HL-60 (cell line): Measurements from ENCODE around the gene APOA4.
"Not testable (repeated sequence)": the region's sequence is repeated elsewhere in the genome, so short reads cannot be mapped to it uniquely, and the experiment has no call there.

Experiments used
- DNase-seq, 2 experiments: peaks; one replicate each; pipeline ENCODE4 v3.0.0-alpha.2; 2010 to 2020; ENCODE audit warnings: low read depth in 1 of 2, low spot score in 1 of 2
- H3K27ac ChIP-seq: fragments of 250-450 bp; sonication (Bioruptor Pico); replicated peaks from 2 replicates; pipeline ENCODE4 v1.5.1; 2020; ENCODE audit warnings: mild to moderate bottlenecking, moderate library complexity
- H3K27me3 ChIP-seq: fragments of 250-450 bp; sonication (Bioruptor Pico); 2 replicates; pipeline ENCODE4 v1.5.1; 2021; ENCODE audit warnings: mild to moderate bottlenecking, moderate library complexity; ENCODE audit not compliant: insufficient read depth, poor library complexity, severe bottlenecking
- H3K4me3 ChIP-seq: replicated peaks from 2 replicates; pipeline ENCODE4 v1.5.1; 2011; ENCODE audit warnings: mild to moderate bottlenecking, control low read depth, low read length; ENCODE audit not compliant: insufficient read depth
- CTCF ChIP-seq: IDR thresholded peaks from one replicate; pipeline ENCODE4 v1.5.1; 2011; ENCODE audit warnings: low read length, control low read depth, inconsistent platforms; ENCODE audit not compliant: insufficient read depth
- GABPA ChIP-seq: IDR thresholded peaks from 2 replicates; pipeline ENCODE4 v1.6.1; 2012; ENCODE audit warnings: low read depth
- POLR2AphosphoS5 ChIP-seq: IDR thresholded peaks from 2 replicates; pipeline ENCODE4 v1.6.1; 2012; ENCODE audit warnings: low read depth
- SPI1 ChIP-seq: IDR thresholded peaks from 2 replicates; pipeline ENCODE4 v1.6.1; 2012; ENCODE audit warnings: low read depth, mild to moderate bottlenecking, borderline replicate concordance
- TF ChIP-seq, protein P1 (sequence below): IDR thresholded peaks from 2 replicates; pipeline ENCODE4 v1.6.1; 2012; ENCODE audit warnings: low read depth; ENCODE audit not compliant: insufficient replicate concordance

APOA4 gene

DNA sequence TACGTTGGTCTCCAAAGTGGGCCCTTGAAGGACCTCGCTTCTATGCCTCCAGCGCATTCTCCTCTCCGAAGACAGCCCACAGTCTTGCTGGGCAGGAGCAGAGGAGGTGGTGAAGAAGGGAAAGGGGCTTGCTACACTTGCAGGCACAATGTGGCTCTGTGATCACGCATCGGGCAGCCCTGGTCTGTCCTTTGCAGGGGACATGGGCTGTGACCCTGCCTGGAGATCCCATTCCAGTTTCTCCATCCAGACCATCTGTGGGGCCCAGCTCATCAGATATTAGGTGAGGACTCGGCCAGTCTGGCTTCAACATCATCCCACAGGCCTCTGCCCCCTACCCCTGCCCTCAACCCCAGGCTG lies 13.5 kb upstream of the APOA4 start:
- Histone ChIP-seq H3K27ac (no peak overlapping the region), H3K27me3 (no peaks in the 10 kb centered on the region), H3K4me3 (no peak overlapping the region)
- DNase-seq, result no peak
- TF ChIP-seq CTCF (no peak), POLR2AphosphoS5 (no peak), GABPA (no peak), SPI1 (no peak)
- TF ChIP-seq, protein P1, sequence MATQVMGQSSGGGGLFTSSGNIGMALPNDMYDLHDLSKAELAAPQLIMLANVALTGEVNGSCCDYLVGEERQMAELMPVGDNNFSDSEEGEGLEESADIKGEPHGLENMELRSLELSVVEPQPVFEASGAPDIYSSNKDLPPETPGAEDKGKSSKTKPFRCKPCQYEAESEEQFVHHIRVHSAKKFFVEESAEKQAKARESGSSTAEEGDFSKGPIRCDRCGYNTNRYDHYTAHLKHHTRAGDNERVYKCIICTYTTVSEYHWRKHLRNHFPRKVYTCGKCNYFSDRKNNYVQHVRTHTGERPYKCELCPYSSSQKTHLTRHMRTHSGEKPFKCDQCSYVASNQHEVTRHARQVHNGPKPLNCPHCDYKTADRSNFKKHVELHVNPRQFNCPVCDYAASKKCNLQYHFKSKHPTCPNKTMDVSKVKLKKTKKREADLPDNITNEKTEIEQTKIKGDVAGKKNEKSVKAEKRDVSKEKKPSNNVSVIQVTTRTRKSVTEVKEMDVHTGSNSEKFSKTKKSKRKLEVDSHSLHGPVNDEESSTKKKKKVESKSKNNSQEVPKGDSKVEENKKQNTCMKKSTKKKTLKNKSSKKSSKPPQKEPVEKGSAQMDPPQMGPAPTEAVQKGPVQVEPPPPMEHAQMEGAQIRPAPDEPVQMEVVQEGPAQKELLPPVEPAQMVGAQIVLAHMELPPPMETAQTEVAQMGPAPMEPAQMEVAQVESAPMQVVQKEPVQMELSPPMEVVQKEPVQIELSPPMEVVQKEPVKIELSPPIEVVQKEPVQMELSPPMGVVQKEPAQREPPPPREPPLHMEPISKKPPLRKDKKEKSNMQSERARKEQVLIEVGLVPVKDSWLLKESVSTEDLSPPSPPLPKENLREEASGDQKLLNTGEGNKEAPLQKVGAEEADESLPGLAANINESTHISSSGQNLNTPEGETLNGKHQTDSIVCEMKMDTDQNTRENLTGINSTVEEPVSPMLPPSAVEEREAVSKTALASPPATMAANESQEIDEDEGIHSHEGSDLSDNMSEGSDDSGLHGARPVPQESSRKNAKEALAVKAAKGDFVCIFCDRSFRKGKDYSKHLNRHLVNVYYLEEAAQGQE, result no peak

DNA sequence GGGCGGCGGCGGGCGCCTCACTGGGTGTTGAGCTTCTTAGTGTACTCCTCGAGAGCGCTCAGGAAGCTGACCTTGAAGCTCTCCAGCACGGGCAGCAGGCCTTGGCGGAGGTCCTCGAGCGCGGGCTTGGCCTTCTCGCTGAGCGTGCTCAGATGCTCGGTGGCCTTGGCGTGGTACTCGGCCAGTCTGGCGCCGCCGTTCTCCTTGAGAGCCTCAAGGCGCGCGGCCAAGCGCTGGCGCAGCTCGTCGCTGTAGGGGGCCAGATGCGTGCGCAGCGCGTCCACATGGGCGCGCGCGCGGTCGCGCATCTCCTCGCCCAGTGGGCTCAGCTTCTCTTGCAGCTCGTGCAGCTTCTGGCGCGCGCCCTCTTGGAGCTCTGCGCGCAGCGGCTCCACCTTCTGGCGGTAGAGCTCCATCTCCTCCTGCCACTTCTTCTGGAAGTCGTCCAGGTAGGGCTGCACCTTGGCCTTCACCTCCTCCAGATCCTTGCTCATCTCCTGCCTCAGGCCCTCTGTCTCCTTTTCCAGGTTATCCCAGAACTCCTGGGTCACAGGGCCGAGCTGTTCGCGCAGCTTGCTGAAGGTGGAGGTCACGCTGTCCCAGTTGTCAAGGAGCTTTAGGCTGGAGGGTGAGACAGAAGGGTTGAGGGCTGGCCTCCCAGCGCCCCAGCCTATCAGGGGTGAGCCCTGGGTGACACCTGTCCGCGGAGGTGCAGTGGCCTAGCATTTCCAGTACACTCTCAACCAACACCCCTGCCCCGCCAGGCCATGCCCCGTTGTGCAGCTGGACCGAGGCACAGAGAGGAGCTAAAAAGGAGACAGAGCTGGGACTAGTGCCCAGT lies 12.9 kb upstream of the APOA4 start:
- TF ChIP-seq CTCF, result peak; percentile 62
- TF ChIP-seq, protein P1, result no peak
- peak; percentile 35 for TF ChIP-seq POLR2AphosphoS5
- Histone ChIP-seq H3K4me3 (peak overlapping the region; percentile 27), H3K27me3 (no peaks in the 10 kb centered on the region), H3K27ac (peak overlapping the region; percentile 66)
- peak; percentile 82 to 83 for DNase-seq

GRCh38 chr11:116835042-116835772 lies 12.1 kb upstream of the APOA4 start:
- peak in 1 of 2 experiments; percentile 71 for DNase-seq
- Histone ChIP-seq H3K27ac (peak overlapping the region; percentile 66), H3K4me3 (no peak overlapping the region; the same call in 1 of the 2 replicates), H3K27me3 (no peaks in the 10 kb centered on the region)
- TF ChIP-seq SPI1 (peak; percentile 92), POLR2AphosphoS5 (no peak; the same call in 1 of the 2 replicates)
- TF ChIP-seq, protein P1, result no peak

DNA sequence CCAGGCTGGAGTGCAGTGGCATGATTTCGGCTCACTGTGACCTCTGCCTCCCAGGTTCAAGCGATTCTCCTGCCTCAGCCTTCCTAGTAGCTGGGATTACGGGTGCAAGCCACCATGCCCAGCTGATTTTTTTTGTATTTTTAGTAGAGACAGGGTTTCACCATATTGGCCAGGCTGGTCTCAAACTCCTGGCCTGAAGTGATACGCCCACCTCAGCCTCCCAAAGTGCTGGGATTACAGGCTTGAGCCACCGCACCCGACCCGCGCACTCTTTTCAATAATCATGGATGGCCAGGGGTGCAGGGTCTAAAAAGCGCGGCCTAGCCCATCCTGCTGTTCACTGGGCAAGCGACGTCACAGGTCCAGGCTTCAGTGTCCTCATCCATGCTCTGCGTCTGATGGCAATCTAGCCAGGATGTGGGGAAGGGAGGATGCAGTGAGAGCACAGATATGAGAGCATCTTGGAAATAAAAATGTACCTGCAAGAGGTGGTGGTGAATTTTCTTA lies 11.5 kb upstream of the APOA4 start:
- not testable (repeated sequence) for H3K27me3 ChIP-seq, DNase-seq, H3K4me3 ChIP-seq, H3K27ac ChIP-seq
